H1 (cell line): ENCODE results near the gene UBE3C. TPM values are rescaled to one million over a fixed set of nuclear protein-coding genes. Genes with fewer than 3 reads are reported as not detected.

Source experiments
- CTCF ChIA-PET: fragments of 300-600 bp; sonication (Branson Sonifier 250); formaldehyde crosslinking; loops from one replicate; lab custom pipeline; 2021; ENCODE audit not compliant: partially characterized antibody; lab: Charles Lee
- POLR2A ChIA-PET: fragments of 300-600 bp; sonication (Branson Sonifier 250); formaldehyde crosslinking; loops from one replicate; lab custom pipeline; 2021; ENCODE audit warnings: inconsistent platforms; ENCODE audit not compliant: partially characterized antibody; lab: Charles Lee
- DNase-seq, 2 experiments: peaks; one replicate each; pipeline versions ENCODE4 v3.0.0 to v3.0.0-alpha.2; 2010 to 2022; ENCODE audit warnings: low spot score in 2 of 2, low read depth in 1 of 2, mixed read lengths in 1 of 2
- FAIRE-seq: peaks from 2 replicates; lab custom pipeline; 2011; peaks lifted over from hg19 to GRCh38; lab: Jason Lieb, UNC
- H2AFZ ChIP-seq: 2 replicates; pipeline ENCODE4 v1.8.1; 2012; ENCODE audit warnings: low read length, inconsistent platforms
- H2AK5ac ChIP-seq: 2 replicates; pipeline ENCODE4 v1.6.1; 2013; ENCODE audit warnings: low read depth, low read length
- H2BK120ac ChIP-seq: replicated peaks from 2 replicates; pipeline ENCODE3; 2013; ENCODE audit warnings: low read depth, low read length, inconsistent platforms
- H2BK12ac ChIP-seq: 2 replicates; pipeline ENCODE4 v1.6.1; 2013; ENCODE audit warnings: low read depth, low read length
- H2BK15ac ChIP-seq: 2 replicates; pipeline ENCODE4 v1.6.1; 2013; ENCODE audit warnings: low read length
- H2BK20ac ChIP-seq: 2 replicates; pipeline ENCODE4 v1.6.1; 2013; ENCODE audit warnings: low read length
- H2BK5ac ChIP-seq: 2 replicates; pipeline ENCODE4 v1.6.1; 2013; ENCODE audit warnings: low read depth, low read length
- H3K14ac ChIP-seq: 2 replicates; pipeline ENCODE4 v1.6.1; 2013; ENCODE audit warnings: inconsistent platforms; ENCODE audit not compliant: insufficient read length
- H3K18ac ChIP-seq: 2 replicates; pipeline ENCODE4 v1.6.1; 2013; ENCODE audit warnings: low read length; ENCODE audit errors: extremely low read depth
- H3K23ac ChIP-seq: 2 replicates; pipeline ENCODE4 v1.6.1; 2013; ENCODE audit warnings: inconsistent platforms; ENCODE audit not compliant: insufficient read length
- H3K23me2 ChIP-seq: 2 replicates; pipeline ENCODE4 v1.6.1; 2013; ENCODE audit warnings: low read depth, low read length
- H3K27ac ChIP-seq: 2 replicates; pipeline ENCODE4 v1.6.1; 2011; ENCODE audit warnings: low read depth, low read length, inconsistent platforms
- H3K27me3 ChIP-seq, 4 experiments: replicated peaks in 1 of 4; 1 replicate in 1 of 4; 2 replicates in 3 of 4; pipeline versions ENCODE4 v1.6.1 to v1.8.1; 2011 to 2013; ENCODE audit warnings: low read length in 3 of 4, mild to moderate bottlenecking in 3 of 4, inconsistent platforms in 2 of 4, mixed read lengths in 2 of 4, moderate library complexity in 1 of 4; ENCODE audit not compliant: control insufficient read depth in 3 of 4, insufficient read depth in 3 of 4; ENCODE audit errors: extremely low read depth in 1 of 4
- H3K36me3 ChIP-seq, 4 experiments: 2 replicates each; pipeline versions ENCODE4 v1.6.1 to v1.8.1; 2011 to 2013; ENCODE audit warnings: mild to moderate bottlenecking in 4 of 4, low read length in 3 of 4, moderate library complexity in 2 of 4, control low read depth in 1 of 4, inconsistent platforms in 1 of 4; ENCODE audit not compliant: insufficient read depth in 4 of 4, control insufficient read depth in 2 of 4
- H3K4ac ChIP-seq: replicated peaks from 2 replicates; pipeline ENCODE3; 2013; ENCODE audit warnings: low read length, low read depth, mixed read lengths, inconsistent platforms; ENCODE audit not compliant: insufficient read length
- H3K4me1 ChIP-seq, 4 experiments: replicated peaks in 1 of 4; 1 replicate in 1 of 4; 2 replicates in 3 of 4; pipeline versions ENCODE4 v1.6.1 to v1.8.1; 2011 to 2013; ENCODE audit warnings: low read length in 3 of 4, inconsistent platforms in 2 of 4, mixed read lengths in 1 of 4; ENCODE audit not compliant: insufficient read depth in 4 of 4, control insufficient read depth in 3 of 4
- H3K4me2 ChIP-seq, 2 experiments: 2 replicates each; pipeline versions ENCODE4 v1.6.1 to v1.8.1; 2011 to 2013; ENCODE audit warnings: low read depth in 2 of 2, low read length in 2 of 2, control low read depth in 1 of 2, inconsistent platforms in 1 of 2, mild to moderate bottlenecking in 1 of 2; ENCODE audit not compliant: insufficient read depth in 1 of 2
- H3K4me3 ChIP-seq, 4 experiments: fragments of 200-600, 300-600 bp in 1 of 4; sonication (generic), shearing (Covaris generic), sonication (Bioruptor Twin) in 1 of 4; 2 replicates each; pipeline versions ENCODE4 v1.5.1 to v1.8.1; 2011 to 2016; ENCODE audit warnings: low read length in 4 of 4, low read depth in 3 of 4, control low read depth in 2 of 4, inconsistent platforms in 2 of 4, mild to moderate bottlenecking in 2 of 4, mixed read lengths in 1 of 4, moderate library complexity in 1 of 4; ENCODE audit not compliant: insufficient read depth in 2 of 4; ENCODE audit errors: extremely low read depth in 1 of 4
- H3K56ac ChIP-seq: replicated peaks from 2 replicates; pipeline ENCODE3; 2013; ENCODE audit warnings: low read depth, mild to moderate bottlenecking, mixed read lengths, low read length, inconsistent platforms; ENCODE audit not compliant: insufficient read length
- H3K79me1 ChIP-seq: 2 replicates; pipeline ENCODE4 v1.6.1; 2013; ENCODE audit warnings: low read depth, low read length, control low read depth
- H3K79me2 ChIP-seq, 2 experiments: 2 replicates each; pipeline versions ENCODE4 v1.6.1 to v1.8.1; 2012 to 2013; ENCODE audit warnings: low read length in 2 of 2, mild to moderate bottlenecking in 2 of 2, inconsistent platforms in 1 of 2; ENCODE audit not compliant: insufficient read depth in 2 of 2, control insufficient read depth in 1 of 2
- H3K9ac ChIP-seq, 4 experiments: replicated peaks in 1 of 4; 1 replicate in 1 of 4; 2 replicates in 3 of 4; pipeline versions ENCODE4 v1.6.1 to v1.8.1; 2011 to 2013; ENCODE audit warnings: low read depth in 3 of 4, low read length in 3 of 4, control low read depth in 2 of 4, mild to moderate bottlenecking in 2 of 4, moderate library complexity in 2 of 4, inconsistent platforms in 1 of 4; ENCODE audit errors: extremely low read depth in 1 of 4
- H3K9me3 ChIP-seq, 2 experiments: 2 replicates each; pipeline versions ENCODE4 v1.6.1 to v1.8.1; 2012 to 2013; ENCODE audit warnings: mild to moderate bottlenecking in 2 of 2, moderate library complexity in 2 of 2, control low read depth in 1 of 2, inconsistent platforms in 1 of 2, low read depth in 1 of 2, low read length in 1 of 2, mixed read lengths in 1 of 2; ENCODE audit not compliant: insufficient read depth in 2 of 2
- H4K20me1 ChIP-seq, 2 experiments: replicated peaks in 1 of 2; 2 replicates each; pipeline versions ENCODE3 to v1.8.1; 2011 to 2013; ENCODE audit warnings: inconsistent platforms in 2 of 2, low read length in 2 of 2, mild to moderate bottlenecking in 1 of 2; ENCODE audit not compliant: insufficient read depth in 2 of 2, control insufficient read depth in 1 of 2
- H4K5ac ChIP-seq: 2 replicates; pipeline ENCODE4 v1.6.1; 2013; ENCODE audit warnings: low read length, low read depth, mixed read lengths, inconsistent platforms; ENCODE audit not compliant: insufficient read length
- H4K8ac ChIP-seq: 2 replicates; pipeline ENCODE4 v1.8.0; 2013; ENCODE audit warnings: mild to moderate bottlenecking, moderate library complexity, low read length, inconsistent platforms; ENCODE audit not compliant: insufficient read depth; ENCODE audit errors: extremely low read depth
- H4K91ac ChIP-seq: replicated peaks from 2 replicates; pipeline ENCODE3; 2013; ENCODE audit warnings: low read length, mixed read lengths, inconsistent platforms; ENCODE audit not compliant: insufficient read length
- ASH2L ChIP-seq: fragments of 200-600, 300-600 bp; sonication (generic); IDR thresholded peaks from one replicate; pipeline ENCODE4 v1.7.1; 2017; ENCODE audit warnings: low read length
- JUN ChIP-seq: IDR thresholded peaks from 2 replicates; pipeline ENCODE4 v1.6.1; 2011; ENCODE audit warnings: low read depth, mild to moderate bottlenecking, improper control_type of control experiment, low read length
- MAX ChIP-seq: IDR thresholded peaks from 2 replicates; pipeline ENCODE4 v1.6.1; 2012; ENCODE audit warnings: inconsistent platforms
- whole genome bisulfite sequencing, 2 experiments: shearing (Covaris generic) in 1 of 2; methylation state at CpG; one replicate each; pipeline versions ENCODE4 v1.1.6 to v1.1.7; 2013 to 2015; ENCODE audit warnings: low lambda C conversion rate in 2 of 2, mixed read lengths in 2 of 2, inconsistent platforms in 1 of 2, low coverage in 1 of 2, missing lambda C conversion rate in 1 of 2; ENCODE audit not compliant: insufficient replicate concordance in 2 of 2, insufficient coverage in 1 of 2, insufficient read length in 1 of 2; ENCODE audit errors: extremely low coverage in 1 of 2, missing lambda C conversion rate in 1 of 2; 5-methylcytosine and 5-hydroxymethylcytosine counted together
- polyA plus RNA-seq, 7 experiments: library from polyadenylated mRNA; depleted of rRNA in 3 of 7; stranded (reverse) in 5 of 7; unstranded in 2 of 7; fragments of >200 nt in 5 of 7; fragments of 200-250 nt in 2 of 7; gene quantifications; 1 replicate in 5 of 7; 2 replicates in 1 of 7; 4 replicates in 1 of 7; pipeline versions ENCODE4 v1.2.1 to v1.2.3, GENCODE V29; 2011 to 2013; ENCODE audit warnings: missing spikeins in 2 of 7, mixed read lengths in 2 of 7
- total RNA-seq: library from RNA; stranded (reverse); fragmentation: NEBNext Ultra II Directional; extraction: Animal tissue kit (Norgen Biotek cat#: 25700); gene quantifications from 2 replicates; pipeline ENCODE4 v1.2.1, GENCODE V29; 2021

The UBE3C gene
- total and polyA plus RNA-seq, 2 of the 8 experiments (the other 6 are each of a cell fraction or from before 2014, with no cell fraction given), result 32.0 to 54.1 TPM

DNA sequence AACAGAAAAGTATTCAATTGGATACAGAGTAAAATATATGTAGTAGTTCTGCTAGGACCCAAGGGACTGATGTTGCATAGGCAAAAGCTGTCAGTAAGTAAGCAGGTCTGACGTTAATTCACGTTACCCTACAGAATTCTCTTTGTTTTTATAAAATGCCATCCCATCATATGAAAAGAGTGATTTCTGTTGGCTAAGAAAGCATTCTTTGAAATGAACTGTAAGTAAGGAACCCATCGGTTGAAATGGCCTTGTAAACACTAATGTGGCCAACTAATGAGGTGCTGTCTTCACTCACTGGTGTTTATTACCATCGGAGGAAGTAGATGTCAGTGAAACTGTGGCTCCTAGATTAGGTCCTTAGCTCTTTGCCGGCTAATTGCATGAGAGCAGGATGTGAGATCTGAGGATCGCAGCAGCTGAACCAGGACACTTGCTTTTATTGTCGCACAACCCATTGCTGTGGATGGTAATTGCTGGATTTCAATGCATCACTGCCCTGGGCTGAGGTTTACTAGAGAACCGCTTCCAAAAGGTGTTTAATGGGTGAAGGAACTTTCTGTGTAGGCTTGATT lies 49.5 kb downstream of the UBE3C start:
- Histone ChIP-seq H3K9ac (no peak overlapping the region), H3K4ac (no peak overlapping the region), H4K91ac (no peak overlapping the region), H2BK12ac (no peak overlapping the region), H4K5ac (no peak overlapping the region), H3K56ac (no peak overlapping the region)
- FAIRE-seq, result no peak
- TF ChIP-seq ASH2L (no peak), JUN (no peak), MAX (no peak)
- TF ChIP-seq, all 59 proteins: peak for 0
- Histone ChIP-seq H2BK5ac (no peak overlapping the region), H3K4me1 (no peaks in the 10 kb centered on the region; a peak in 1 of 7 replicates), H3K36me3 (peaks cover 10 to 83% (median 33%) of the 10 kb centered on the region in 4 experiments), H3K79me2 (no peaks in the 10 kb centered on the region), H2BK15ac (no peak overlapping the region), H3K27me3 (no peaks in the 10 kb centered on the region), H4K8ac (no peak overlapping the region), H3K4me3 (no peak overlapping the region), H2BK120ac (no peak overlapping the region), H2BK20ac (no peak overlapping the region), H3K9me3 (no peaks in the 10 kb centered on the region), H3K79me1 (peaks cover 6% of the 10 kb centered on the region; the same call in 1 of the 2 replicates), H2AFZ (no peak overlapping the region), H3K23me2 (no peaks in the 10 kb centered on the region), H3K4me2 (no peak overlapping the region), H3K18ac (no peak overlapping the region), H3K27ac (no peak overlapping the region), H3K23ac (no peak overlapping the region), H2AK5ac (no peak overlapping the region), H3K14ac (no peak overlapping the region), H4K20me1 (peaks cover 0 to 2% of the 10 kb centered on the region in 2 experiments)
- WGBS, 2 experiments, result 89% methylated on average over 8 of the region's 8 CpGs; no CpG with 5 or more reads in 1 of the 2 experiments
- CTCF ChIA-PET, result no interaction called here
- POLR2A ChIA-PET, result interaction anchor here (0.8 kb wide), 1 partner anchor 16 kb away, joined by 3 read pairs; no protein-coding TSS in a partner anchor
- DNase-seq, result no peak
